T-cell (primary cell): ENCODE data around the gene SLC35D1. TPM values are rescaled to one million over a fixed set of nuclear protein-coding genes. Genes with fewer than 3 reads are reported as not detected.

Experiments used
- ATAC-seq, 4 experiments: fragments of 200-7000 bp in 3 of 4; fragments of 150-1000 bp in 1 of 4; cut with Tn5 transposase; replicated peaks in 1 of 4; 1 replicate in 3 of 4; 2 replicates in 1 of 4; pipeline ENCODE4 v1.10.0; 2021; ENCODE audit warnings: moderate library complexity in 3 of 4, mild to moderate bottlenecking in 2 of 4, moderate number of reproducible peaks in 1 of 4
- CTCF ChIA-PET, 2 donors: fragments of 300-600 bp; sonication (Branson Sonifier 250); formaldehyde crosslinking; loops; one replicate each; lab custom pipeline; 2022; ENCODE audit warnings: antibody characterized with exemption in 2 of 2; lab: Charles Lee
- POLR2A ChIA-PET, 2 donors: fragments of 300-600 bp; sonication (Branson Sonifier 250); formaldehyde crosslinking; loops; one replicate each; lab custom pipeline; 2022; ENCODE audit warnings: antibody characterized with exemption in 2 of 2; lab: Charles Lee
- DNase-seq, 35 experiments: peaks; one replicate each; pipeline versions ENCODE4 v3.0.0 to v3.0.0-alpha.2; 2013 to 2023
- H3K27ac ChIP-seq: one replicate; pipeline ENCODE4 v1.5.1; 2013; ENCODE audit warnings: low read length
- H3K27me3 ChIP-seq, 2 experiments: replicated peaks in 1 of 2; 1 replicate in 1 of 2; 2 replicates in 1 of 2; pipeline versions ENCODE4 v1.6.1 to v1.7.0; 2013; ENCODE audit warnings: low read length in 1 of 2, mixed read lengths in 1 of 2; ENCODE audit not compliant: control insufficient read depth in 2 of 2, insufficient read depth in 2 of 2; ENCODE audit errors: extremely low read depth in 1 of 2
- H3K36me3 ChIP-seq, 2 donors: 1 replicate in 1 of 2; 2 replicates in 1 of 2; pipeline versions ENCODE4 v1.6.1 to v1.7.0; 2013; ENCODE audit warnings: low read length in 1 of 2; ENCODE audit not compliant: control insufficient read depth in 2 of 2, insufficient read depth in 1 of 2; ENCODE audit errors: extremely low read depth in 1 of 2
- H3K4me1 ChIP-seq, 2 experiments: 1 replicate in 1 of 2; 2 replicates in 1 of 2; pipeline versions ENCODE4 v1.6.1 to v1.7.0; 2013; ENCODE audit warnings: low read length in 2 of 2, mixed read lengths in 1 of 2; ENCODE audit not compliant: insufficient read depth in 2 of 2, control insufficient read depth in 1 of 2; ENCODE audit errors: extremely low read depth in 1 of 2
- H3K4me3 ChIP-seq, 2 donors: 1 replicate in 1 of 2; 2 replicates in 1 of 2; pipeline versions ENCODE4 v1.5.1 to v1.7.0; 2013; ENCODE audit warnings: mild to moderate bottlenecking in 2 of 2, low read length in 1 of 2, moderate library complexity in 1 of 2; ENCODE audit not compliant: control insufficient read depth in 1 of 2; ENCODE audit errors: extremely low read depth in 1 of 2
- H3K9me3 ChIP-seq: 2 replicates; pipeline ENCODE4 v1.7.0; 2013
- H3K27ac Mint-ChIP-seq, 2 donors: one replicate each; pipeline ENCODE4 v1.8.0; 2020 to 2021; ENCODE audit warnings: mild to moderate bottlenecking in 2 of 2, mixed read lengths in 2 of 2
- H3K27me3 Mint-ChIP-seq, 2 donors: one replicate each; pipeline ENCODE4 v1.8.0; 2021 to 2022; ENCODE audit warnings: mixed read lengths in 2 of 2
- H3K36me3 Mint-ChIP-seq: one replicate; pipeline ENCODE4 v1.8.0; 2021; ENCODE audit warnings: mixed read lengths
- H3K4me1 Mint-ChIP-seq, 3 donors: one replicate each; pipeline ENCODE4 v1.8.0; 2020 to 2022; ENCODE audit warnings: mixed read lengths in 3 of 3, mild to moderate bottlenecking in 1 of 3
- H3K4me3 Mint-ChIP-seq, 3 donors: one replicate each; pipeline ENCODE4 v1.8.0; 2020 to 2022; ENCODE audit warnings: mild to moderate bottlenecking in 3 of 3, mixed read lengths in 3 of 3, moderate library complexity in 3 of 3
- H3K9me3 Mint-ChIP-seq, 3 donors: one replicate each; pipeline ENCODE4 v1.8.0; 2020 to 2022; ENCODE audit warnings: mixed read lengths in 3 of 3
- WGBS: methylation state at CpG from one replicate; pipeline ENCODE4 v1.1.5; 2013; ENCODE audit warnings: missing lambda C conversion rate; ENCODE audit not compliant: insufficient coverage; 5-methylcytosine and 5-hydroxymethylcytosine counted together
- total RNA-seq, 35 experiments: library from RNA in 6 of 35; stranded (reverse) in 6 of 35; fragments of 120-200 nt in 1 of 35; gene quantifications; one replicate each; pipeline versions ENCODE4 v1.2.1 to v1.2.4 and lab custom pipeline; 2013 to 2026

Gene SLC35D1
- total RNA-seq, 5 donors from 2014 or later (not counting 1 experiment from before 2014, with no cell fraction given) = 11.7 to 16.0 (median 15.2) TPM

- Mint-ChIP-seq H3K27me3 (peaks cover 0 to 2% of the 10 kb centered on the region in 2 donors), H3K36me3 (no peaks in the 10 kb centered on the region), H3K4me1 (no peaks in the 10 kb centered on the region), H3K9me3 (no peaks in the 10 kb centered on the region), H3K4me3 (no peak overlapping the region), H3K27ac (no peak overlapping the region)
- ATAC-seq (no peak), DNase-seq (no peak)
- POLR2A ChIA-PET = no interaction called here
- Histone ChIP-seq H3K4me1 (no peaks in the 10 kb centered on the region), H3K27ac (no peak overlapping the region), H3K9me3 (no peaks in the 10 kb centered on the region), H3K4me3 (no peak overlapping the region), H3K36me3 (no peaks in the 10 kb centered on the region), H3K27me3 (no peaks in the 10 kb centered on the region)
- CTCF ChIA-PET = interaction anchor here in 1 of 2 donors (0.6 kb wide), 1 partner anchor 19 kb away, joined by 4 read pairs; no protein-coding TSS in a partner anchor
- WGBS = no CpG with 5 or more reads among the region's 1 CpG
Observed at GRCh38 chr1:67088440-67088839, 34.5 kb upstream of the SLC35D1 start.

GRCh38 chr1:67085326-67085725 lies 31.4 kb upstream of the SLC35D1 start:
- no peak for ATAC-seq
- no peaks in the 10 kb centered on the region for H3K36me3 Mint-ChIP-seq

GRCh38 chr1:67084765-67085318 lies 30.9 kb upstream of the SLC35D1 start:
- no peaks in the 10 kb centered on the region for H3K4me1 Mint-ChIP-seq
- no peaks in the 10 kb centered on the region for H3K27me3 Mint-ChIP-seq
- H3K9me3 Mint-ChIP-seq = no peaks in the 10 kb centered on the region
- Histone ChIP-seq H3K9me3 (no peaks in the 10 kb centered on the region), H3K4me3 (no peak overlapping the region), H3K27ac (no peak overlapping the region), H3K4me1 (no peaks in the 10 kb centered on the region), H3K36me3 (no peaks in the 10 kb centered on the region), H3K27me3 (no peaks in the 10 kb centered on the region)
- no peak overlapping the region for H3K4me3 Mint-ChIP-seq
- no CpG with 5 or more reads among the region's 9 CpGs for WGBS
- POLR2A ChIA-PET = no interaction called here
- ATAC-seq (no peak), DNase-seq (no peak)
- H3K36me3 Mint-ChIP-seq = no peaks in the 10 kb centered on the region
- H3K27ac Mint-ChIP-seq = no peak overlapping the region
- CTCF ChIA-PET = no interaction called here

More at GRCh38 chr1:67085326-67085725, 31.4 kb upstream of the SLC35D1 start:
- Histone ChIP-seq H3K4me1 (no peaks in the 10 kb centered on the region), H3K4me3 (no peak overlapping the region), H3K9me3 (no peaks in the 10 kb centered on the region), H3K36me3 (no peaks in the 10 kb centered on the region), H3K27ac (no peak overlapping the region), H3K27me3 (no peaks in the 10 kb centered on the region)
- ChIA-PET CTCF (no interaction called here), POLR2A (interaction anchor here in 1 of 2 donors (0.6 kb wide), 1 partner anchor 1423 kb away, joined by 3 read pairs; no protein-coding TSS in a partner anchor)
- H3K27ac Mint-ChIP-seq = no peak overlapping the region
- no peaks in the 10 kb centered on the region for H3K9me3 Mint-ChIP-seq
- H3K27me3 Mint-ChIP-seq = no peaks in the 10 kb centered on the region
- H3K4me3 Mint-ChIP-seq = no peak overlapping the region
- no peak for DNase-seq
- no CpG with 5 or more reads among the region's 2 CpGs for WGBS
- no peaks in the 10 kb centered on the region for H3K4me1 Mint-ChIP-seq

- Mint-ChIP-seq H3K4me1 (no peaks in the 10 kb centered on the region), H3K4me3 (no peak overlapping the region), H3K9me3 (peaks cover 0 to 2% (median under 1%) of the 10 kb centered on the region in 3 donors), H3K27ac (no peak overlapping the region), H3K27me3 (no peaks in the 10 kb centered on the region), H3K36me3 (no peaks in the 10 kb centered on the region)
- no peak for DNase-seq
- ChIA-PET POLR2A (no interaction called here), CTCF (no interaction called here)
- Histone ChIP-seq H3K27me3 (peaks cover 0 to 2% of the 10 kb centered on the region in 2 experiments), H3K27ac (no peak overlapping the region), H3K36me3 (no peaks in the 10 kb centered on the region), H3K4me1 (no peaks in the 10 kb centered on the region), H3K4me3 (no peak overlapping the region), H3K9me3 (no peaks in the 10 kb centered on the region)
- ATAC-seq = no peak
- no CpG with 5 or more reads among the region's 3 CpGs for WGBS
Observed at GRCh38 chr1:67078291-67078690, 24.3 kb upstream of the SLC35D1 start.

GRCh38 chr1:67077593-67077992 lies 23.6 kb upstream of the SLC35D1 start:
- Histone ChIP-seq H3K27ac (no peak overlapping the region), H3K9me3 (no peaks in the 10 kb centered on the region), H3K36me3 (no peaks in the 10 kb centered on the region), H3K4me1 (no peaks in the 10 kb centered on the region), H3K4me3 (no peak overlapping the region), H3K27me3 (peaks cover 0 to 2% of the 10 kb centered on the region in 2 experiments)
- WGBS = no CpG with 5 or more reads among the region's 1 CpG
- no peak for DNase-seq
- POLR2A ChIA-PET = no interaction called here
- ATAC-seq = no peak
- peaks cover 0 to 3% of the 10 kb centered on the region in 2 donors for H3K27me3 Mint-ChIP-seq
- no peak overlapping the region for H3K4me3 Mint-ChIP-seq
- H3K27ac Mint-ChIP-seq = no peak overlapping the region
- CTCF ChIA-PET = no interaction called here
- peaks cover 3% of the 10 kb centered on the region for H3K36me3 Mint-ChIP-seq
- no peaks in the 10 kb centered on the region for H3K4me1 Mint-ChIP-seq
- H3K9me3 Mint-ChIP-seq = peaks cover 3 to 9% (median 8%) of the 10 kb centered on the region in 3 donors

- no peak overlapping the region for H3K27ac Mint-ChIP-seq
- peaks cover 0 to 2% of the 10 kb centered on the region in 2 experiments for H3K27me3 ChIP-seq
- H3K9me3 ChIP-seq = no peaks in the 10 kb centered on the region
Observed at GRCh38 chr1:67072749-67073148, 18.8 kb upstream of the SLC35D1 start.

More at GRCh38 chr1:67072749-67073148, 18.8 kb upstream of the SLC35D1 start:
- ATAC-seq (no peak), DNase-seq (no peak)
- Histone ChIP-seq H3K27ac (no peak overlapping the region), H3K4me1 (no peaks in the 10 kb centered on the region), H3K4me3 (no peak overlapping the region), H3K36me3 (no peaks in the 10 kb centered on the region)
- Mint-ChIP-seq H3K27me3 (peaks cover 3% of the 10 kb centered on the region in 2 donors), H3K36me3 (peaks cover 10% of the 10 kb centered on the region), H3K9me3 (peaks cover 5 to 24% (median 21%) of the 10 kb centered on the region in 3 donors), H3K4me1 (no peaks in the 10 kb centered on the region), H3K4me3 (no peak overlapping the region)
- WGBS = no CpG with 5 or more reads among the region's 1 CpG
- CTCF ChIA-PET = no interaction called here
- POLR2A ChIA-PET = no interaction called here
